ENCODE measurements around the gene NSMCE1. TPM values are rescaled to one million over a fixed set of nuclear protein-coding genes. Genes with fewer than 3 reads are reported as not detected.

Gene NSMCE1
- total and polyA plus RNA-seq, 8 donors: 48.6 to 71.7 (median 65.0) TPM

DNA sequence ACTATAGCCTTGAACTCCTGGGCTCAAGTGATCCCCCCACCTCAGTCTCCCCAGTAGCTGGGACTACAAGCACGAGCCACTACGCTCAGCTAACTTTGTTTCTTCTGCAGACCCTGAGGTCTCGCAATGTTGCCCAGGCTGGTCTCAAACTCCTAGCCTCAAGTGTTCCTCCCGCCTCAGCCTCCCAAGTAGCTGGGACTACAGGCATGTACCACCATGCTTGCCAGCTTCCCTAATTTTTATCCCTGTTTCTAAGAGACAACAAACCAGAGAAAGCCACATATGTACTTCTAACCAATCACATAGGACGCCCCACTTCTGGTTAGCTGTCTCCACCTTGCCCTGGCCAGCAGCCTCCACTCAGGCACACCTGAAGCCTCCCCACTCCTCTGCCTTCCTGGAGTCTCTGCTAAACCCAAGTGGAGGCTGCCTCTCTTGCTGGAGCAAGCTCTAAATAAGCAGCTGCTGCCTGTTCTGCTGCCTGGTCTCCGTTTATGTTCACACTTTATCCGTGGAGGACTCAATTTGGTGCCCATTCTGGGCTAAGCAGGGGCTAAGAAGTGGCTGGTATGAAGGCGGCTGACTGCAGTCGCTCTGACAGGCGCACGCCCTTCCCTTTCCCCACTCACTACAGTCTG lies 24.7 kb downstream of the NSMCE1 start:
- intact Hi-C loops (cut with DNase I): loop anchor here in 1 of 2 donors (10.0 kb wide), 1 partner anchor 71 kb away; the partner anchor contains the start of gene IL4R
- ATAC-seq (no peak), DNase-seq (peak in 1 of 4 donors; percentile 31)
- Histone ChIP-seq H3K27ac (peak overlapping the region; percentile 59 to 89), H3K4me3 (no peak overlapping the region), H3K36me3 (no peaks in the 10 kb centered on the region), H3K9me3 (no peaks in the 10 kb centered on the region), H3K4me1 (peaks cover 22 to 86% of the 10 kb centered on the region in 2 donors), H3K27me3 (no peaks in the 10 kb centered on the region)
- TF ChIP-seq CTCF (IDR thresholded peaks at IDR 0.05): no peak

GRCh38 chr16:27242868-27243590 lies 25.5 kb downstream of the NSMCE1 start:
- H3K4me1 ChIP-seq: peaks cover 22 to 94% of the 10 kb centered on the region in 2 donors
- no peak for TF ChIP-seq CTCF (IDR thresholded peaks at IDR 0.05)
- H3K36me3 ChIP-seq: no peaks in the 10 kb centered on the region
- no peaks in the 10 kb centered on the region for H3K27me3 ChIP-seq
- H3K4me3 ChIP-seq: peak overlapping the region in 1 of 2 donors; percentile 20
- peak; percentile 53 for ATAC-seq
- DNase-seq: peak in 2 of 4 donors; percentile 49 to 77
- H3K9me3 ChIP-seq: no peaks in the 10 kb centered on the region
- H3K27ac ChIP-seq: peak overlapping the region; percentile 59 to 89
- intact Hi-C loops (cut with DNase I): loop anchor here in 1 of 2 donors (10.0 kb wide), 1 partner anchor 72 kb away; the partner anchor contains the start of gene IL4R

DNA sequence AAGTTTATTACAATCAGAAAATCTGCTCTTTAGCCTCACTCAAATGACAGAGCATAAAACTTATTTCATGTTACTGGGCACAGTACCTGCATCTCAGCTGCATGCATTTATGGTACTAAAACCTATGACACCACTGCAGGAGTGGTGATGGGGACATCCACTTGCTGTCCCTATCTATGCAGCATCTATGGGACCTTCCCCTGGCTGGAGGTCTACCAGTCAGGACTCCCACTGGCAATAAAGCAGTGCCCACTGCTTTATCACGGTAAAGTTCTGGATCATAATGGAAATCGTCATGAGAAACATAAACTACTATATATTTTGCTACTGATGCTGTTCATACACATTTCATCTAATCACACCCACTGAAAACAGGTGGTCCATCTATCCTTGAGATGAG lies 26.2 kb downstream of the NSMCE1 start:
- Histone ChIP-seq H3K9me3 (no peaks in the 10 kb centered on the region), H3K27me3 (no peaks in the 10 kb centered on the region), H3K4me1 (peaks cover 22 to 94% of the 10 kb centered on the region in 2 donors), H3K4me3 (peak overlapping the region in 1 of 2 donors; percentile 20), H3K36me3 (no peaks in the 10 kb centered on the region), H3K27ac (peak overlapping the region; percentile 59 to 89)
- no peak for ATAC-seq
- peak in 1 of 4 donors; percentile 20 for DNase-seq
- TF ChIP-seq CTCF (IDR thresholded peaks at IDR 0.05): no peak
- intact Hi-C loops (cut with DNase I): loop anchor here in 1 of 2 donors (10.0 kb wide), 1 partner anchor 72 kb away; the partner anchor contains the start of gene IL4R

DNA sequence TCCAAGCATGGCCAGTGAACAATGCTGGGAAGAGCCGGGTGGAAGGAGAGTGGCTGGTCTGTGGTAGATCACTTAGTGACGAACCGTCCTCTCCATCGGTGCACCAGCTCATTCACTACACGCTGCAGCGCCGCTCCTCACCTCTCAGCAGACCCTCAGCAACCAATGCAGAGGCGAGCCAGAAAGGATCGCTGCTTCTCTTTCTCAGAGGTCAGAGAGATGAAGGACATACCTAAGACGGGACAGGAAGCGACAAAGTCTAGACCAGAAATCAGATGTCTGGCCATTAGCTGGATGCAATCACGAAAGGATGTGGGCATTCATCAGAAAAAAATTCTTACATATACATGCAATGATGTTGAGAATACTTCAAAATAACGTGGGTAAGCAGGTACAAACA lies 26.9 kb downstream of the NSMCE1 start:
- H3K27me3 ChIP-seq: no peaks in the 10 kb centered on the region
- ATAC-seq (no peak), DNase-seq (no peak)
- no peaks in the 10 kb centered on the region for H3K36me3 ChIP-seq
- peaks cover 25 to 94% of the 10 kb centered on the region in 2 donors for H3K4me1 ChIP-seq
- intact Hi-C loops (cut with DNase I): loop anchor here in 1 of 2 donors (10.0 kb wide), 1 partner anchor 73 kb away; the partner anchor contains the start of gene IL4R
- no peak overlapping the region for H3K4me3 ChIP-seq
- TF ChIP-seq CTCF (IDR thresholded peaks at IDR 0.05): no peak
- peak overlapping the region; percentile 59 to 89 for H3K27ac ChIP-seq
- H3K9me3 ChIP-seq: no peaks in the 10 kb centered on the region
